Parathyroid adenoma (tissue), 2 donors: Measurements from ENCODE around the gene SDK2.

ENCODE experiments used
- H2AFZ ChIP-seq: fragments of 300-600 bp; sonication (generic); one replicate; pipeline ENCODE4 v1.7.0; 2017; ENCODE audit warnings: antibody characterized with exemption, mild to moderate bottlenecking
- H3K27ac ChIP-seq: fragments of 300-600 bp; sonication (generic); one replicate; pipeline ENCODE4 v1.7.0; 2017
- H3K27me3 ChIP-seq: fragments of 300-600 bp; sonication (generic); one replicate; pipeline ENCODE4 v1.7.0; 2017; ENCODE audit warnings: low read length; ENCODE audit not compliant: control insufficient read depth, insufficient read depth
- H3K36me3 ChIP-seq: fragments of 300-600 bp; sonication (generic); one replicate; pipeline ENCODE4 v1.7.0; 2017; ENCODE audit warnings: low read length; ENCODE audit not compliant: control insufficient read depth, insufficient read depth
- H3K4me1 ChIP-seq: fragments of 300-600 bp; sonication (generic); one replicate; pipeline ENCODE4 v1.7.0; 2017; ENCODE audit warnings: control low read depth
- H3K4me2 ChIP-seq: fragments of 300-600 bp; sonication (generic); one replicate; pipeline ENCODE4 v1.7.0; 2017; ENCODE audit warnings: low read length
- H3K4me3 ChIP-seq: fragments of 300-600 bp; sonication (generic); one replicate; pipeline ENCODE4 v1.7.0; 2017; ENCODE audit warnings: low read depth, low read length
- H3K79me2 ChIP-seq: fragments of 300-600 bp; sonication (generic); one replicate; pipeline ENCODE4 v1.7.0; 2017; ENCODE audit warnings: control low read depth
- H3K9ac ChIP-seq: fragments of 300-600 bp; sonication (generic); one replicate; pipeline ENCODE4 v1.7.0; 2017; ENCODE audit warnings: mild to moderate bottlenecking
- H3K9me3 ChIP-seq: fragments of 300-600 bp; sonication (generic); one replicate; pipeline ENCODE4 v1.7.0; 2017; ENCODE audit warnings: low read length; ENCODE audit not compliant: control insufficient read depth
- CTCF ChIP-seq: fragments of 300-600 bp; sonication (generic); IDR thresholded peaks from one replicate; pipeline ENCODE4 v1.7.0; 2017; ENCODE audit warnings: antibody characterized with exemption, mild to moderate bottlenecking
- donor health status: primary hyperparathyroidism.

The SDK2 gene

GRCh38 chr17:73285916-73286862, 358.1 kb downstream of the SDK2 start:
- Histone ChIP-seq H3K27me3 (no peaks in the 10 kb centered on the region), H3K27ac (no peak overlapping the region), H3K4me2 (no peak overlapping the region), H3K4me1 (peaks cover 21% of the 10 kb centered on the region), H3K36me3 (no peaks in the 10 kb centered on the region), H3K79me2 (peaks cover 44% of the 10 kb centered on the region), H3K9me3 (no peaks in the 10 kb centered on the region), H3K9ac (no peak overlapping the region), H2AFZ (no peak overlapping the region), H3K4me3 (no peak overlapping the region)
- TF ChIP-seq CTCF, result no peak

- no peak for TF ChIP-seq CTCF
- peaks cover 16% of the 10 kb centered on the region for H3K4me1 ChIP-seq
- no peak overlapping the region for H3K9ac ChIP-seq
- no peak overlapping the region for H2AFZ ChIP-seq
- no peak overlapping the region for H3K27ac ChIP-seq
- no peaks in the 10 kb centered on the region for H3K9me3 ChIP-seq
- no peak overlapping the region for H3K4me2 ChIP-seq
- no peaks in the 10 kb centered on the region for H3K27me3 ChIP-seq
- H3K79me2 ChIP-seq, result peaks cover 38% of the 10 kb centered on the region
- H3K36me3 ChIP-seq, result no peaks in the 10 kb centered on the region
- H3K4me3 ChIP-seq, result no peak overlapping the region
These were observed 358.7 kb downstream of the SDK2 start for GRCh38 chr17:73285603-73285908.

GRCh38 chr17:73284906-73285602, 359.2 kb downstream of the SDK2 start:
- H3K79me2 ChIP-seq, result peaks cover 34% of the 10 kb centered on the region
- no peaks in the 10 kb centered on the region for H3K27me3 ChIP-seq
- H3K4me3 ChIP-seq, result no peak overlapping the region
- no peak for TF ChIP-seq CTCF
- no peak overlapping the region for H2AFZ ChIP-seq
- H3K9me3 ChIP-seq, result no peaks in the 10 kb centered on the region
- H3K4me1 ChIP-seq, result peaks cover 11% of the 10 kb centered on the region
- no peak overlapping the region for H3K9ac ChIP-seq
- H3K27ac ChIP-seq, result no peak overlapping the region
- no peaks in the 10 kb centered on the region for H3K36me3 ChIP-seq
- H3K4me2 ChIP-seq, result no peak overlapping the region
